ENCODE results near the gene SH2D3A. TPM values are rescaled to one million over a fixed set of nuclear protein-coding genes. Genes with fewer than 3 reads are reported as not detected.

Gene SH2D3A
- total RNA-seq, 2 donors from 2014 or later: 10.7 to 16.4 TPM

GRCh38 chr19:6721773-6722172, 45.5 kb downstream of the SH2D3A start:
- no peak overlapping the region for H3K9ac ChIP-seq (ENCODE audit: extremely low read depth, low read length, poor library complexity, severe bottlenecking)
- peaks cover 10% of the 10 kb centered on the region for H3K4me1 Mint-ChIP-seq
- peaks cover 4% of the 10 kb centered on the region for H3K27me3 Mint-ChIP-seq (ENCODE audit: insufficient read depth)
- peaks cover 5% of the 10 kb centered on the region for H3K9me3 ChIP-seq (ENCODE audit: control insufficient read depth, low read length)
- H3K4me3 ChIP-seq (ENCODE audit: low read length): no peak overlapping the region
- peaks cover 10% of the 10 kb centered on the region for H3K9me3 Mint-ChIP-seq
- no peak for TF ChIP-seq CTCF (conservative IDR thresholded peaks at IDR 0.05)
- no peaks in the 10 kb centered on the region for H3K36me3 Mint-ChIP-seq (ENCODE audit: low read depth)
- H3K36me3 ChIP-seq (ENCODE audit: control insufficient read depth, insufficient read depth, low read length): no peaks in the 10 kb centered on the region
- no peaks in the 10 kb centered on the region for H3K27me3 ChIP-seq (ENCODE audit: control insufficient read depth, insufficient read depth, low read length, poor library complexity, severe bottlenecking)
- no peak overlapping the region for H3K27ac Mint-ChIP-seq
- 80 to 96% methylated on average over 1 to 5 of the region's 5 CpGs for WGBS, 2 experiments (ENCODE audit: insufficient coverage in 1 of 2, insufficient read length in 1 of 2)
- no peak overlapping the region for H3K4me3 Mint-ChIP-seq
- no peak for DNase-seq
- H3K27ac ChIP-seq (ENCODE audit: low read depth, low read length): no peak overlapping the region
- no peaks in the 10 kb centered on the region for H3K4me1 ChIP-seq (ENCODE audit: control insufficient read depth, insufficient read depth, low read length)

GRCh38 chr19:6721138-6721474, 46.1 kb downstream of the SH2D3A start:
- Histone ChIP-seq H3K9ac (ENCODE audit: extremely low read depth, low read length, poor library complexity, severe bottlenecking) (no peak overlapping the region), H3K4me1 (ENCODE audit: control insufficient read depth, insufficient read depth, low read length) (no peaks in the 10 kb centered on the region), H3K27me3 (ENCODE audit: control insufficient read depth, insufficient read depth, low read length, poor library complexity, severe bottlenecking) (no peaks in the 10 kb centered on the region), H3K36me3 (ENCODE audit: control insufficient read depth, insufficient read depth, low read length) (no peaks in the 10 kb centered on the region), H3K4me3 (ENCODE audit: low read length) (no peak overlapping the region), H3K27ac (ENCODE audit: low read depth, low read length) (no peak overlapping the region), H3K9me3 (ENCODE audit: control insufficient read depth, low read length) (peaks cover 5% of the 10 kb centered on the region)
- Mint-ChIP-seq H3K4me3 (no peak overlapping the region), H3K36me3 (ENCODE audit: low read depth) (no peaks in the 10 kb centered on the region), H3K9me3 (peaks cover 10% of the 10 kb centered on the region), H3K27ac (no peak overlapping the region), H3K27me3 (ENCODE audit: insufficient read depth) (peaks cover 4% of the 10 kb centered on the region), H3K4me1 (peaks cover 10% of the 10 kb centered on the region)
- TF ChIP-seq CTCF (conservative IDR thresholded peaks at IDR 0.05): no peak
- DNase-seq: no peak

- Histone ChIP-seq H3K4me1 (ENCODE audit: control insufficient read depth, insufficient read depth, low read length) (no peaks in the 10 kb centered on the region), H3K9ac (ENCODE audit: extremely low read depth, low read length, poor library complexity, severe bottlenecking) (no peak within 1 kb of the TSS), H3K36me3 (ENCODE audit: control insufficient read depth, insufficient read depth, low read length) (no peaks in the 10 kb centered on the region), H3K27me3 (ENCODE audit: control insufficient read depth, insufficient read depth, low read length, poor library complexity, severe bottlenecking) (no peaks in the 10 kb centered on the region), H3K4me3 (ENCODE audit: low read length) (no peak within 1 kb of the TSS), H3K27ac (ENCODE audit: low read depth, low read length) (no peak within 1 kb of the TSS), H3K9me3 (ENCODE audit: control insufficient read depth, low read length) (peaks cover 5% of the 10 kb centered on the region)
- H3K27ac Mint-ChIP-seq: no peak within 1 kb of the TSS
- H3K4me1 Mint-ChIP-seq: peaks cover 10% of the 10 kb centered on the region
- H3K9me3 Mint-ChIP-seq: peaks cover 10% of the 10 kb centered on the region
- no peak within 1 kb of the TSS for H3K4me3 Mint-ChIP-seq
- 90% methylated on average over 2 to 3 of the region's 4 CpGs for WGBS, 2 experiments (ENCODE audit: insufficient coverage in 1 of 2, insufficient read length in 1 of 2)
- H3K27me3 Mint-ChIP-seq (ENCODE audit: insufficient read depth): peaks cover 5% of the 10 kb centered on the region
- TF ChIP-seq CTCF (conservative IDR thresholded peaks at IDR 0.05): no peak
- DNase-seq: no peak
- no peaks in the 10 kb centered on the region for H3K36me3 Mint-ChIP-seq (ENCODE audit: low read depth)
Observed at GRCh38 chr19:6720369-6721137, 46.7 kb downstream of the SH2D3A start, which contains the start of gene C3. Gene C3, minus strand, starts transcription at chr19:6720650. Its CDS starts 61 bp downstream, at chr19:6720589.
